OCI-LY1 (cell line): Measurements from ENCODE around the gene CFP.

Experiments
- H2AFZ ChIP-seq: fragments of 200-600 bp; sonication (generic), shearing (Covaris generic); 2 replicates; pipeline ENCODE4 v1.6.0; 2014; ENCODE audit warnings: antibody characterized with exemption, mild to moderate bottlenecking, low read length
- H3F3A ChIP-seq: fragments of 200-600 bp; sonication (generic), shearing (Covaris generic); 2 replicates; pipeline ENCODE4 v1.6.0; 2014; ENCODE audit warnings: mild to moderate bottlenecking, antibody characterized with exemption, low read length, moderate library complexity; ENCODE audit not compliant: insufficient read depth
- H3K27ac ChIP-seq: fragments of 200-600 bp; sonication (generic); 2 replicates; pipeline ENCODE4 v1.5.1; 2014; ENCODE audit warnings: low read length, mixed run types, mild to moderate bottlenecking, low read depth; ENCODE audit not compliant: poor library complexity, severe bottlenecking
- H3K27me3 ChIP-seq: fragments of 200-600 bp; sonication (generic); 2 replicates; pipeline ENCODE4 v1.6.0; 2014; ENCODE audit warnings: antibody characterized with exemption, mild to moderate bottlenecking, low read length, moderate library complexity; ENCODE audit not compliant: insufficient read depth
- H3K36me3 ChIP-seq: fragments of 200-600 bp; sonication (generic); 2 replicates; pipeline ENCODE4 v1.6.1; 2014; ENCODE audit warnings: mild to moderate bottlenecking, antibody characterized with exemption, low read length, moderate library complexity, mixed read lengths; ENCODE audit not compliant: insufficient read depth
- H3K4me1 ChIP-seq: fragments of 200-600 bp; sonication (generic); 2 replicates; pipeline ENCODE4 v1.5.1; 2014; ENCODE audit warnings: mild to moderate bottlenecking, low read length, moderate library complexity; ENCODE audit not compliant: insufficient read depth, severe bottlenecking
- H3K4me2 ChIP-seq: fragments of 200-600 bp; sonication (generic), shearing (Covaris generic); 2 replicates; pipeline ENCODE4 v1.6.1; 2014; ENCODE audit warnings: low read length
- H3K4me3 ChIP-seq: fragments of 200-600 bp; sonication (generic); 2 replicates; pipeline ENCODE4 v1.5.1; 2014; ENCODE audit warnings: low read length, low read depth, mild to moderate bottlenecking, mixed read lengths; ENCODE audit not compliant: poor library complexity, severe bottlenecking
- H3K79me2 ChIP-seq: fragments of 200-600 bp; shearing (Covaris generic); 2 replicates; pipeline ENCODE4 v1.6.1; 2016; ENCODE audit warnings: mixed run types, low read length, mixed read lengths; ENCODE audit not compliant: insufficient read depth
- H3K9ac ChIP-seq: fragments of 200-600 bp; sonication (generic), shearing (Covaris generic); 2 replicates; pipeline ENCODE4 v1.6.1; 2014; ENCODE audit warnings: mild to moderate bottlenecking, low read length, mixed read lengths
- H3K9me2 ChIP-seq: fragments of 200-600 bp; sonication (generic), shearing (Covaris generic); 2 replicates; pipeline ENCODE4 v1.6.1; 2014; ENCODE audit warnings: low read depth, mild to moderate bottlenecking, low read length, mixed read lengths
- H3K9me3 ChIP-seq: fragments of 200-600 bp; shearing (Covaris generic); 2 replicates; pipeline ENCODE4 v1.6.1; 2014; ENCODE audit warnings: low read length, mixed read lengths
- H4K20me1 ChIP-seq: fragments of 200-600 bp; sonication (generic), shearing (Covaris generic); 2 replicates; pipeline ENCODE4 v1.6.0; 2016; ENCODE audit warnings: mild to moderate bottlenecking, low read length; ENCODE audit not compliant: insufficient read depth
- EZH2 ChIP-seq: fragments of 200-600 bp; sonication (generic), shearing (Covaris generic); IDR thresholded peaks from 2 replicates; pipeline ENCODE4 v1.8.0; 2017; ENCODE audit warnings: borderline replicate concordance, mixed run types, mild to moderate bottlenecking, antibody characterized with exemption, low read length, moderate library complexity, mixed read lengths
- TF ChIP-seq, protein P1 (sequence below): fragments of 200-600 bp; sonication (generic), shearing (Covaris generic); IDR thresholded peaks from 2 replicates; pipeline ENCODE4 v1.5.1; 2017; ENCODE audit warnings: mild to moderate bottlenecking, antibody characterized with exemption, low read length, moderate library complexity, mixed read lengths

Gene CFP

DNA sequence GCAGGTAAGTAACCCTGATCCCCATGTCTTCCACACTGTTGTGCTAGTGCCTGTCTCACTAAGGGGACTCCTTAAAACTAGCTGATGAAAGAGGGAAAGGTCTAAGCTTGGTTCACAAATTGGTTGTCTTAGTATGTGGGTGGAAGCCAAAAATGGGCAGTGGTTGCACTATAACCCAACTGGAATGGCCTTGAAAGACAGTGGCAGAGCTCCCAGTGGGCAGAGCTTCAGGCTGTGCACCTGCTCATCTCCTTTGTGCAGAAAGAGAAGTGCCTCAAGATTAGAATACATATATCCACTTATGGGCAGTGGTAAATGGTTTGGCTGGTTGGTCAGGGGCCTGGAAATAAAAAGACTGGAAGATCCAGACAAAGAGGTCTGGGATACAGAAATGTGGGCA, 17.3 kb downstream of the CFP start:
- H3K9ac ChIP-seq = no peak overlapping the region
- no peaks in the 10 kb centered on the region for H3K27me3 ChIP-seq
- no peak overlapping the region for H3K4me2 ChIP-seq
- H3K9me2 ChIP-seq = no peaks in the 10 kb centered on the region
- H3K9me3 ChIP-seq = no peaks in the 10 kb centered on the region
- H3K27ac ChIP-seq = no peak overlapping the region
- H3K36me3 ChIP-seq = no peaks in the 10 kb centered on the region
- no peak overlapping the region for H3K4me3 ChIP-seq
- no peaks in the 10 kb centered on the region for H3K79me2 ChIP-seq
- H2AFZ ChIP-seq = no peak overlapping the region
- H4K20me1 ChIP-seq = no peaks in the 10 kb centered on the region
- no peaks in the 10 kb centered on the region for H3K4me1 ChIP-seq
- TF ChIP-seq, protein P1, sequence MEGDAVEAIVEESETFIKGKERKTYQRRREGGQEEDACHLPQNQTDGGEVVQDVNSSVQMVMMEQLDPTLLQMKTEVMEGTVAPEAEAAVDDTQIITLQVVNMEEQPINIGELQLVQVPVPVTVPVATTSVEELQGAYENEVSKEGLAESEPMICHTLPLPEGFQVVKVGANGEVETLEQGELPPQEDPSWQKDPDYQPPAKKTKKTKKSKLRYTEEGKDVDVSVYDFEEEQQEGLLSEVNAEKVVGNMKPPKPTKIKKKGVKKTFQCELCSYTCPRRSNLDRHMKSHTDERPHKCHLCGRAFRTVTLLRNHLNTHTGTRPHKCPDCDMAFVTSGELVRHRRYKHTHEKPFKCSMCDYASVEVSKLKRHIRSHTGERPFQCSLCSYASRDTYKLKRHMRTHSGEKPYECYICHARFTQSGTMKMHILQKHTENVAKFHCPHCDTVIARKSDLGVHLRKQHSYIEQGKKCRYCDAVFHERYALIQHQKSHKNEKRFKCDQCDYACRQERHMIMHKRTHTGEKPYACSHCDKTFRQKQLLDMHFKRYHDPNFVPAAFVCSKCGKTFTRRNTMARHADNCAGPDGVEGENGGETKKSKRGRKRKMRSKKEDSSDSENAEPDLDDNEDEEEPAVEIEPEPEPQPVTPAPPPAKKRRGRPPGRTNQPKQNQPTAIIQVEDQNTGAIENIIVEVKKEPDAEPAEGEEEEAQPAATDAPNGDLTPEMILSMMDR = no peak
- TF ChIP-seq EZH2 = no peak
- no peaks in the 10 kb centered on the region for H3F3A ChIP-seq

DNA sequence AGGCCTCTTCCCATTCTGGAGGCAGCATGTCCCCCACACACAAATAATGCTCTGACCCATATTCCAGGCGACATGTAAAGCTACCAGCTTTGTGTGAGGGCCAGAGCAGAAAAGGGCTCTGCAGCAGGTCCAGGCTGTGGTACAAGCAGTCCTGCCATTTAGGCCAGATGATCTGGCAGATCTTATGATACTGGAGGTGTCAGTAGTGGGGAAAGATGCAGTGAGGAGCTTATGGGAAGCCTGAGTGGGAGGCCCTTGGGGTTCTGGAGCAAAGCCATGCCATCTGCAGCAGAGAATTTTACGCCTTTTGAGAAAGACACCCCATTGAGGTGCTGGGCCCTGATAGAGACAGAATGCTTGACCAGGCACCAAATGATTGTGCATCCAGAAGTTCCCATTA, 17.8 kb downstream of the CFP start:
- H3K27me3 ChIP-seq = no peaks in the 10 kb centered on the region
- H3K27ac ChIP-seq = no peak overlapping the region
- H3K79me2 ChIP-seq = no peaks in the 10 kb centered on the region
- no peak overlapping the region for H2AFZ ChIP-seq
- no peaks in the 10 kb centered on the region for H4K20me1 ChIP-seq
- no peaks in the 10 kb centered on the region for H3K9me2 ChIP-seq
- TF ChIP-seq EZH2 = no peak
- TF ChIP-seq, protein P1 = no peak
- H3F3A ChIP-seq = no peaks in the 10 kb centered on the region
- H3K9ac ChIP-seq = no peak overlapping the region
- H3K9me3 ChIP-seq = no peaks in the 10 kb centered on the region
- no peak overlapping the region for H3K4me3 ChIP-seq
- no peaks in the 10 kb centered on the region for H3K36me3 ChIP-seq
- H3K4me1 ChIP-seq = no peaks in the 10 kb centered on the region
- H3K4me2 ChIP-seq = no peak overlapping the region

DNA sequence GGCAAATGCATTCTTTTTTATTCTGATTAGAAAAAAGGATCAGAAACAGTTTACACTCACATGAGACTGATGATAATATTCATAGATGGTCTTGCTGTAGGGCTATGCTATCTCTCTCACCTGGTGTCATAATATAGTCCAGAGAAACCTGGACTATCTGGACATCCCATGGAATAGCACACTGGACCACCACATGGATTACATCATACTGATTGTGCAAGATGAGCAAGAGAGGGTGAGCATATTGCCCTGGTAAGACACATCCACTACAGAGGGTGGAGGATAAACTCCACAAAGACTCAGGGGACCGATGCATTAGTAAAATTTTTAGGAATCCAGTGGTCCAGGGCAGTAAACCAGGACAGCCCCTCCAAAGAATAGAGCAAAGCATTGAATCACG, 18.2 kb downstream of the CFP start:
- TF ChIP-seq EZH2 = no peak
- TF ChIP-seq, protein P1 = no peak
- no peak overlapping the region for H3K4me3 ChIP-seq
- no peaks in the 10 kb centered on the region for H3K9me3 ChIP-seq
- no peak overlapping the region for H2AFZ ChIP-seq
- no peaks in the 10 kb centered on the region for H3K4me1 ChIP-seq
- no peaks in the 10 kb centered on the region for H3K79me2 ChIP-seq
- no peak overlapping the region for H3K4me2 ChIP-seq
- H3K36me3 ChIP-seq = no peaks in the 10 kb centered on the region
- H3K9ac ChIP-seq = no peak overlapping the region
- H4K20me1 ChIP-seq = no peaks in the 10 kb centered on the region
- H3F3A ChIP-seq = no peaks in the 10 kb centered on the region
- H3K27me3 ChIP-seq = no peaks in the 10 kb centered on the region
- no peaks in the 10 kb centered on the region for H3K9me2 ChIP-seq
- no peak overlapping the region for H3K27ac ChIP-seq
